Tibial nerve (tissue), 3 donors: ENCODE measurements around the gene UBE2I.

Source experiments
- POLR2A ChIP-seq, 2 donors: fragments of 450-650 bp; IDR thresholded peaks; one replicate each; pipeline ENCODE4 v1.6.1; 2017; ENCODE audit warnings: antibody characterized with exemption in 2 of 2, mild to moderate bottlenecking in 2 of 2, moderate library complexity in 2 of 2
- TF ChIP-seq, protein P1 (sequence below), 5 experiments: fragments of 200-600 bp in 3 of 5; fragments of 450-650 bp in 2 of 5; sonication (generic) in 3 of 5; IDR thresholded peaks; one replicate each; pipeline ENCODE4 v1.5.1; 2016 to 2019; ENCODE audit warnings: antibody characterized with exemption in 5 of 5, mild to moderate bottlenecking in 3 of 5, moderate library complexity in 2 of 5

DNA sequence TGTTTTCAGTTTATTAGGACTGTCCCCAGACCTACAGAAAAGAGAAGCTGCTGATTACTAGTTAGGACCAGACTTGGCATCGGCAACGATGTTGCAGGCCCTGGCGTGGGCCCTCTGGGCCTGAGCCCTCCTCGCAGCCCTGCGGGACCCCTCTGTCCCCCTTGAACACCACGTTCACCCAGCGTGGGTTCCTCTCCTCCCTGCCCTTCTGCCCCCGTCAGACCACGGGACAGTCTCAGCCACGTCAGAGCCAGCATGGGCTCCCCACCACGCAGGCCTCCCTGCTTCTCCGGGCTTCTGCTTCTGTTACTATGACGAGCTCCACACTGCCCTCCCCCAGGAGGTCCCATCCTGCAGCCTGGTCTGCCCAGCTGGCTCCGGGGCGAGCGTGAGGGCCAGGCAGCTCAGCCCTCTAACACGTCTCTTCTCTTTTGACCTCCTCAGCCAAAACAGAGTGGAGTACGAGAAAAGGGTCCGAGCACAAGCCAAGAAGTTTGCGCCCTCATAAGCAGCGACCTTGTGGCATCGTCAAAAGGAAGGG lies 14.9 kb downstream of the UBE2I start:
- TF ChIP-seq, protein P1, sequence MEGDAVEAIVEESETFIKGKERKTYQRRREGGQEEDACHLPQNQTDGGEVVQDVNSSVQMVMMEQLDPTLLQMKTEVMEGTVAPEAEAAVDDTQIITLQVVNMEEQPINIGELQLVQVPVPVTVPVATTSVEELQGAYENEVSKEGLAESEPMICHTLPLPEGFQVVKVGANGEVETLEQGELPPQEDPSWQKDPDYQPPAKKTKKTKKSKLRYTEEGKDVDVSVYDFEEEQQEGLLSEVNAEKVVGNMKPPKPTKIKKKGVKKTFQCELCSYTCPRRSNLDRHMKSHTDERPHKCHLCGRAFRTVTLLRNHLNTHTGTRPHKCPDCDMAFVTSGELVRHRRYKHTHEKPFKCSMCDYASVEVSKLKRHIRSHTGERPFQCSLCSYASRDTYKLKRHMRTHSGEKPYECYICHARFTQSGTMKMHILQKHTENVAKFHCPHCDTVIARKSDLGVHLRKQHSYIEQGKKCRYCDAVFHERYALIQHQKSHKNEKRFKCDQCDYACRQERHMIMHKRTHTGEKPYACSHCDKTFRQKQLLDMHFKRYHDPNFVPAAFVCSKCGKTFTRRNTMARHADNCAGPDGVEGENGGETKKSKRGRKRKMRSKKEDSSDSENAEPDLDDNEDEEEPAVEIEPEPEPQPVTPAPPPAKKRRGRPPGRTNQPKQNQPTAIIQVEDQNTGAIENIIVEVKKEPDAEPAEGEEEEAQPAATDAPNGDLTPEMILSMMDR (IDR thresholded peaks at IDR 0.05) = no peak
- no peak for TF ChIP-seq POLR2A (IDR thresholded peaks at IDR 0.05)
